Fibroblast of peridontal ligament (primary cell): ENCODE results near the gene FMN2.

Experiments used
- DNase-seq: peaks from one replicate; pipeline ENCODE4 v3.0.0-alpha.2; 2010; ENCODE audit errors: extremely low read depth

The FMN2 gene

DNA sequence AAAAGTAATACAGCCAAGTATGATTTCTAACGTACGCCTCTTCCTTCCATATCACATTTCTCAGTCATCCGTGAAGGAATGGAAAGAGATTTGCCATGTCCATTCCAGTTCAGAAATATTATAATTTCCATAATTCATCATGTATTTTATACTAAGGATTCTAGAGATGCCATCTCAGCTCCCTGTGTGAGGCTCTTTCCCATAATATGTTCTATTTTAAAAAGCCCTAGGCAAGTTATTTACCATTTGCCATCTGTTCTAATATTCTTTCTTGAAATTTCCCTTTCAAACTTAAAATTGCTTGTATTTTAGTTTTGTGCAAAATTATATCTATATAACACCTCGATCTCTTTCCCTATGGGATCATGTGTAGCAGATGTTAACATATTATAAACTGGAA, 106.7 kb downstream of the FMN2 start:
- DNase-seq, result no peak

DNA sequence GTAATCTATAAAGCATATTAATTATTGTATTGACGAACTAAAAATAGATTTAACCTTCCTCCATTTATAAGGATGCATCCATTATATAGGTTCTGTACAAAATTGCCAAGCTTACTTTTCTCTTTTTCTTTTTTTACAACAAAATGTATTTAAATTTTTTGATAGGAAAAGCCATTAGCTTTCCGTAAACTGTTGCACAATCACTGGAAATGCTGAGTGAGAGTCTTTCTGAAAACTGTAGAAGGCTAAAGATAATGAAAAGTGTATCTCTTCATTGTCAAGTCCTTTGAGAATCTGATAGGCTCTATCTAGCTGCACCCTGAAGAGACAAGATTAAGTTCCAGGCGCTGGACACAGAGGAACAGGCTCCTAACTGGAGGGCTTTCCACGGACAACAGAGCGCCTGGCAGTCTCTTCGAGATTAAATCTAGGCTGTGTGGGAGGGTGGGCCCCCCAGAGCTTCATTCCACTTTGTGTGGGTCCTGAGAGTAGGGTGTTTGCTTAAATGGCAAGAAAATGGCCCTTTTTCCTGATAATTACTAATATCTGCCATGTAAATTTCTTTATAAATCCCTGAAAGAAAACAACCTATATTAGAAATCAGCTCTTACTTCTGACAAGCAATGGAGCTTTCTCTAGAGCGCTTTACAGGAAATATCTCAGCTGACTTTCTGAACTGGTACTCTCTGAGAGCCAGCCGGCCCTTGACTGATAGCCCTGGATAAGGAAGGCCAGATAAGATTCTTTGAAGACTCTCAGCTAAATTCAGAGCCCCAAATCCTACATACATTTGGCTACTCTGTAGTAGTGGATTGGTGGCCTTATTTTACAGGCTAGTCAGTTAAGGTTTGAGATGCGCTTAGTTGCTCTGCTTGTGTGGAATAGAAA, 108.3 kb downstream of the FMN2 start:
- no peak for DNase-seq

DNA sequence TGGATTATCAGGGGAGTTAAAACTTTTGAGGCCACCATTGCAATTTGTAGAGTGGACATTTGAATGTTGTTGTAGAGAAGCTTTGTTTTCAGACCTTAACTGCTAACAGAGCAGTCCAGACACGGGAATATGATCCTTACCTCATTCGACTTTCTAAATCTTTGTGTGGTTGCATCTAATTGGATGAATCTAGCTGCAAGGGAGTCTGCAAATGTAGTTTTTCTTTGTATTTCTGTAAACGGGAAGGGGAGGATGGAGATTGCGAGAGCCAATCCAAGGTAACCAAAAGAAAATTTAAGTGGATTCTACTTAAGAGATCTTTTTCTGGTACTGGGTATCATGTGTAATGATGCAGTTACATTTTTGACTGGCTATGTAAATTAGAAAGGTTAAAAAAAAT, 110.2 kb downstream of the FMN2 start:
- DNase-seq, result no peak

- DNase-seq, result no peak
Observed at GRCh38 chr1:240207073-240207709, 115.5 kb downstream of the FMN2 start.

GRCh38 chr1:240210026-240210425, 118.3 kb downstream of the FMN2 start:
- DNase-seq, result no peak

DNA sequence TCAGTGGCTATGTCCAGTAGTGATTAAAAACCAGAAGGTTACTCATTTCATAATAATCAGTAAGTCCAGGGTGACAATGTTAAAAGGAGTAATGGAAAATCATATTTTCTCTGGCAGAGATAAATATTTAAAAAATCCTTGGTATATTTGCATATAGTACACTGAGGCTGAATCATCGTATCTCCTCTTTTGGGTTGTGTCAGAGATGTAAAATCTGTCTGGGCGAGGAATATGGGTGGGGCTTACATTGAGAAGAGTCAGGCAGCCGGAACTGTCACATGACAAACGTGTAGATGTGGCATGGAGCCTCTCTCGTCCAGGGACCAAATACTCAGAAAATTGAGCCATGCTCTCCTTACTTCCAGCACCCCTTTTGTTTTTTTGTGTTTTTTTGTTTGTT, 120.9 kb downstream of the FMN2 start:
- no peak for DNase-seq

GRCh38 chr1:240217403-240217802, 125.7 kb downstream of the FMN2 start:
- peak; percentile 92 for DNase-seq

DNA sequence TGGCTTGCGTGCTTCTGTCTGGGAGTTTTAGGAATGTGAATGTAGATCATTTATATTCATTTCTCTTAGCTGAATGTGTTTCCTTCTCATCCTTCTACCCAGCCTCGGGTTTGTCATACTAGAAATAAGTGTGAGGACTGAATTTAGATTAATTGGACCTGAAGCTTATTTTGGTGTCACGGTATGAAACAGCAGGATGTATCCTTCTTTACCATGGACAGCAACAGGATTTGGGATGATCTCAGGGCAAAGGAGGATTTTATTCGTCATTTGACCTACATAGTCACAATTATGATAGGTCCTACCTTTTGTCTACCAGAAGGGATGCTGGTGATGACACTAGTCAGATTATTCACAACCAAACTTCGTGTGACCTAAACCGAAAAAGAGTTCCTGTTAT, 127.4 kb downstream of the FMN2 start:
- DNase-seq, result no peak

DNA sequence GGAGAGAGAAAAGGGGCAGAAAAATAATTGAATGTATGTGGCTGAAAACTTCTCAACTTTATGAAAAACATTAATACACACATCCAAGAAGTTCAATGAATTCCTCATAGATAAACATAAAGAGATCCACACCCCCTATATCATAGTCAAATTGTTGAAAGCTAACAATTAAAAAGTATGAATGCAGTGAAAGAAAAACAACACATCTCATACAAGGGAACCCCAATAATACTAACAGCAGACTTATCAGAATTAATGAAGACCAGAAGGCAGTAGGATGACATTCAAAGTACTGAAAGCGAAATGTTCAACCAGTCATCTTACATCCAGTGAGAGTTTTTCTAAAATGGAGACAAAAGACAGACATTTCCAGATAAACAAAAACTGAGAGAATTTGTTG, 134.4 kb downstream of the FMN2 start:
- no peak for DNase-seq

- DNase-seq, result peak; percentile 52
Observed at GRCh38 chr1:240230816-240231215, 139.1 kb downstream of the FMN2 start.

DNA sequence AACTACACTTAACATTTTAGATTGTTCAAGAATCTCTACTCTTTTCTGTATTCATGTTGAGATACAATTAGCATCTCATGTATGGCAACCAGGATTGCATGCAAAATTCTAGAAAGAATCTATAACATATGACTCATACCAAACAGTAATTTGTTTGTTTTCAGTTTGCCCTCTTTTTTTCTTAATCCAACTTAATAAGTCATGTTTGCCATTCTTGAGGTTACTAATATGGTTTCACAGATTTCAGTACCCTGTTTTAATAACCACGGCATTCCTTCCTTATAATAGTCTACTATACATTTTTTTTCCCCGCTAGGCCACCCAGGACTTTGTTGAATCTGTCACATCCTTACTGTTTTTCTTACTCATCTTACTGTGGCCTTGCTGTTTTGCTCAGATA, 140.8 kb downstream of the FMN2 start:
- DNase-seq, result peak; percentile 84

- DNase-seq, result peak; percentile 84
Observed at GRCh38 chr1:240234485-240235210, 143.0 kb downstream of the FMN2 start.

- peak; percentile 58 for DNase-seq
Observed at GRCh38 chr1:240235521-240236288, 144.0 kb downstream of the FMN2 start.

DNA sequence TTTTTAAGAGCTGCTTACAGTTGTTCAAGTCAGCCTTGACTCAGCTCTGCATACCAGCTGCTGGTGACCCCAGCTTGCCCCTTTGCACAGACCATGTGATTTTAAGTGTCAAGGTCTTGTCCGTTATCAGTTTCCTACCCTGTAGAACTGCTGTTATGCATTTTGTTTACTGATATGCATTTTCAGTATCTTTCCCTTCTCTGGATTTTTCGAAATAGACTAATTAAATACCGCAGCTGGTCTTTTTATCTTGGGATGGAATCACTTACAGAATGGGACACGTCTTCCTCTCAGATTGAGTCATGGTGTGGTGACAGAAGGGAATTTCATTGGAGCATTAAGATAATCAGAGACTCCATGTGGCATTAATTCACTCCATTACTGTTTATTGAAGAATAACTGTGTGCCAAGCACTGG, 145.6 kb downstream of the FMN2 start:
- peak; percentile 71 for DNase-seq

DNA sequence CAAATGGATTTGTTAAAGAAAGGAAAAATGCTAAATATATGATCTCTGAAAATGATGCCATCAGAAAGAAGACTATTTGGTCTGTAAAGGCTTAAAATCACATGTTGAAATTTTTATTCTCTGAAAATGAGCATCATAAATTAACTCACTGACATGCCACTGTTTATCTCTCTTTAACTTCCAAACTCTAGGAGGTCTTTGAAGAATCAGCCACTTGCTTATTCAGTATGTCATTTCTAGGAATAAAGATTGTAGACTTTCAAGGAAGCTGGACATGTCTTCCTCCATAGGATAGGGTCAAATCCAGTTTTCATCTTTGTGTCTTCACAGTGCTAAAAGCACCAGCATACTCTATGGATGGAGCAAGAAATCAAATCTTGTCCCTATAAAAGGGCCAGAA, 147.6 kb downstream of the FMN2 start:
- no peak for DNase-seq

- DNase-seq, result no peak
Observed at GRCh38 chr1:240241278-240241677, 149.6 kb downstream of the FMN2 start.

DNA sequence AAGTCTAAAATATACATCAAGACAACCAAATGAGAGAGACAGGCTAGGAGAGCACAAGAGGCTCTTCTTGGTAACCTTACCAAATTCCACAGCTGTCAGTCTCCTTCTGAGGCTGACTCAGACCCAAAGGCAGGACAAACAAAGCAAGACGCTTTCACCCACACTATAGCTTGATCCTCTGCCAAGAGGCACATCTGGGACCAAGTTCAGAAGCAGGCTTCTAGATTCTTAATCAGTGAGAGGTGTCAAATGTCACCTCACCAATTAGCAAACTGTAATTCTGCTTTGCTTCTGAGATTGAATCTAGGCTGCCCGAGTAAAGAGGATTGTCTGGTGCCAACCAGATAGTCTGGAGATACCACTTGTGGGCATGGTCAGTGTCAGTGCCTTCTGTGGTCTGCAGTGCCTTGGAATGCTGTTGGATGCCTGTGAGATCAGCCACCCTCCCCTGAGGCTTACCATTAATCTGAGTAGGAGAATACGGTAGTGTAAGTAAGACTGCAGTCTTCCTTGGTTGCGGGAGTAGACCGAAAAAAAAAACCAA, 151.0 kb downstream of the FMN2 start:
- peak; percentile 91 for DNase-seq

DNA sequence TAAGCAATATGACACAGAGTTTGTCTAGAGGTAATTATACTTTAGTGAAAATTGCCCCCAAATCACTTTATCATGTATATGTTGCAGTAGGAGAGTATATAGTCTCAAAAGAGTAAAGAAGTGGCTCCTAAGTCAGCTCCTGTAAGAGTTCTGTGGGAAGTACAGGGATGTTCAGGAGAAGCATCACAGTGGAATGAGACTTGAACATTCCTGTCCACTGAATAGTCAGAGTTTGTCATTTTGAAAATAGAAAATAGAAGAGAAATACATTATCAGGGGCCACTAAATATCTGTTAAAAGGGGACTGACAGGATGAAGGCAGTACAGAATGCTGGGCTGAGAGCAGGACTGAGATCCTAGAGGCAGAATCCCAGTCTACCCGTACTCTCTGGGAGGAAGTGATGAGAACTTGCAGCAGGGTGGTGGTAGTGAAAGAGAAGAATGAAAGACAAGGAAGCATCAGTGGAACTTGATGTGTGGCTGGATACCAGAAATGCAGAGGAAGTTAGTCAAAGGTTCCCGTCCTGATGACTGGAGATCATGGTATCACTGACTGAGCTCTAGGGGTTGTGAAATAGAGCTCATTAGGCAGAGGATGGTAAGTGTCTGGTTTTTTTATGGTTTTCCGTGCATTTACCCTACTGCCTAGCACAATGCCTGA, 153.4 kb downstream of the FMN2 start:
- peak; percentile 84 for DNase-seq

- peak; percentile 32 for DNase-seq
Observed at GRCh38 chr1:240245629-240246020, 153.9 kb downstream of the FMN2 start.

GRCh38 chr1:240247899-240248298, 156.2 kb downstream of the FMN2 start:
- DNase-seq, result no peak

- DNase-seq, result no peak
Observed at GRCh38 chr1:240254006-240254405, 162.3 kb downstream of the FMN2 start.
